CD14-positive monocyte (primary cell): ENCODE results near the gene TRIM62. TPM values are rescaled to one million over a fixed set of nuclear protein-coding genes. Genes with fewer than 3 reads are reported as not detected.

Experiments
- DNase-seq, 3 donors: peaks; one replicate each; pipeline ENCODE4 v3.0.0-alpha.2; 2011 to 2022
- H2AFZ ChIP-seq: 2 replicates; pipeline ENCODE4 v1.6.0; 2012; ENCODE audit warnings: mild to moderate bottlenecking, low read depth, low read length, inconsistent platforms; ENCODE audit not compliant: insufficient read depth, poor library complexity, severe bottlenecking
- H3K27ac ChIP-seq, 2 donors: 1 replicate in 1 of 2; 2 replicates in 1 of 2; pipeline ENCODE4 v1.5.1; 2012 to 2013; ENCODE audit warnings: low read length in 2 of 2, control low read depth in 1 of 2, inconsistent platforms in 1 of 2, low read depth in 1 of 2, mild to moderate bottlenecking in 1 of 2
- H3K27me3 ChIP-seq, 2 donors: one replicate each; pipeline versions ENCODE4 v1.6.0 to v1.6.1; 2011 to 2013; ENCODE audit warnings: low read length in 2 of 2; ENCODE audit not compliant: control insufficient read depth in 2 of 2, insufficient read depth in 2 of 2
- H3K36me3 ChIP-seq, 2 donors: replicated peaks in 1 of 2; 1 replicate in 1 of 2; 2 replicates in 1 of 2; pipeline versions ENCODE4 v1.5.1 to v1.6.1; 2012 to 2013; ENCODE audit warnings: low read length in 2 of 2, control low read depth in 1 of 2, inconsistent platforms in 1 of 2, mild to moderate bottlenecking in 1 of 2; ENCODE audit not compliant: insufficient read depth in 2 of 2, control insufficient read depth in 1 of 2
- H3K4me1 ChIP-seq, 2 donors: 1 replicate in 1 of 2; 2 replicates in 1 of 2; pipeline versions ENCODE4 v1.5.1 to v1.6.1; 2012 to 2013; ENCODE audit warnings: low read length in 2 of 2, control low read depth in 1 of 2, inconsistent platforms in 1 of 2, mild to moderate bottlenecking in 1 of 2, moderate library complexity in 1 of 2; ENCODE audit not compliant: insufficient read depth in 2 of 2, control insufficient read depth in 1 of 2
- H3K4me2 ChIP-seq: replicated peaks from 2 replicates; pipeline ENCODE3; 2012; ENCODE audit warnings: low read length, moderate library complexity, mild to moderate bottlenecking; ENCODE audit not compliant: poor library complexity, severe bottlenecking; ENCODE audit errors: extremely low read depth
- H3K4me3 ChIP-seq, 3 experiments: fragments of 200-600 bp in 1 of 3; sonication (generic) in 1 of 3; replicated peaks in 1 of 3; 1 replicate in 2 of 3; 2 replicates in 1 of 3; pipeline ENCODE4 v1.5.1; 2011 to 2013; ENCODE audit warnings: low read length in 3 of 3, mild to moderate bottlenecking in 3 of 3, control low read depth in 2 of 3, low read depth in 2 of 3, inconsistent platforms in 1 of 3, moderate library complexity in 1 of 3
- H3K79me2 ChIP-seq: 2 replicates; pipeline ENCODE4 v1.6.0; 2012; ENCODE audit warnings: mild to moderate bottlenecking, control low read depth, inconsistent platforms, low read length, moderate library complexity; ENCODE audit not compliant: insufficient read depth
- H3K9ac ChIP-seq: 2 replicates; pipeline ENCODE4 v1.6.0; 2017; ENCODE audit warnings: low read length, mild to moderate bottlenecking; ENCODE audit not compliant: insufficient read depth, poor library complexity, severe bottlenecking
- H3K9me3 ChIP-seq, 2 donors: replicated peaks in 1 of 2; 1 replicate in 1 of 2; 2 replicates in 1 of 2; pipeline versions ENCODE4 v1.5.1 to v1.6.1; 2012 to 2013; ENCODE audit warnings: low read length in 2 of 2, control low read depth in 1 of 2; ENCODE audit not compliant: control insufficient read depth in 1 of 2, insufficient read depth in 1 of 2
- H4K20me1 ChIP-seq: 2 replicates; pipeline ENCODE4 v1.6.0; 2012; ENCODE audit warnings: mild to moderate bottlenecking, low read length, control low read depth, moderate library complexity; ENCODE audit not compliant: insufficient read depth
- H3K27ac Mint-ChIP-seq, 7 donors: one replicate each; pipeline ENCODE4 v1.8.0; 2020; ENCODE audit warnings: mild to moderate bottlenecking in 7 of 7, mixed read lengths in 7 of 7, moderate library complexity in 6 of 7, inconsistent platforms in 2 of 7
- H3K27me3 Mint-ChIP-seq, 3 donors: one replicate each; pipeline ENCODE4 v1.8.0; 2021 to 2022; ENCODE audit warnings: low read depth in 3 of 3, mild to moderate bottlenecking in 3 of 3, mixed read lengths in 3 of 3, moderate library complexity in 3 of 3, inconsistent platforms in 1 of 3
- H3K36me3 Mint-ChIP-seq, 2 donors: one replicate each; pipeline ENCODE4 v1.8.0; 2020; ENCODE audit warnings: mixed read lengths in 2 of 2, inconsistent platforms in 1 of 2, mild to moderate bottlenecking in 1 of 2
- H3K4me1 Mint-ChIP-seq: one replicate; pipeline ENCODE4 v1.8.0; 2020; ENCODE audit warnings: mild to moderate bottlenecking, mixed read lengths
- H3K4me3 Mint-ChIP-seq, 2 donors: one replicate each; pipeline ENCODE4 v1.8.0; 2020; ENCODE audit warnings: mild to moderate bottlenecking in 2 of 2, mixed read lengths in 2 of 2, moderate library complexity in 1 of 2
- H3K9me3 Mint-ChIP-seq, 7 donors: one replicate each; pipeline ENCODE4 v1.8.0; 2020 to 2022; ENCODE audit warnings: mixed read lengths in 7 of 7, mild to moderate bottlenecking in 6 of 7, moderate library complexity in 6 of 7, inconsistent platforms in 2 of 7
- CTCF ChIP-seq: fragments of 200-600 bp; IDR thresholded peaks from one replicate; pipeline ENCODE4 v1.8.0; 2022; ENCODE audit warnings: antibody characterized with exemption, mild to moderate bottlenecking
- WGBS: methylation state at CpG from one replicate; pipeline ENCODE4 v1.1.5; 2013; ENCODE audit warnings: missing lambda C conversion rate; ENCODE audit not compliant: insufficient coverage; 5-methylcytosine and 5-hydroxymethylcytosine counted together
- intact Hi-C, 2 donors: fragments of 100-400 bp; cut with micrococcal nuclease; formaldehyde crosslinking; loops; one replicate each; pipeline versions ENCODE4 v1.15.0 to v1.15.1; 2023
- polyA plus RNA-seq, 3 donors: library from polyadenylated mRNA; depleted of rRNA in 1 of 3; unstranded in 2 of 3; stranded (reverse) in 1 of 3; fragments of 300-500 nt in 2 of 3; fragments of >200 nt in 1 of 3; fragmentation: Illumina TruSeq in 2 of 3; gene quantifications; 1 replicate in 2 of 3; 2 replicates in 1 of 3; pipeline ENCODE4 v1.2.3, GENCODE V29; 2012 to 2021

The TRIM62 gene
- polyA plus RNA-seq, 3 donors, result 1.7 to 8.1 (median 2.1) TPM

- 98% methylated on average over 6 of the region's 7 CpGs for WGBS
- Mint-ChIP-seq H3K27ac (no peak overlapping the region), H3K36me3 (no peaks in the 10 kb centered on the region), H3K4me3 (no peak overlapping the region), H3K27me3 (peaks cover 2 to 6% (median 4%) of the 10 kb centered on the region in 3 donors), H3K4me1 (peaks cover 26% of the 10 kb centered on the region), H3K9me3 (peaks cover 0 to 1% (median 0%) of the 10 kb centered on the region in 7 donors)
- no peaks in the 10 kb centered on the region for H3K79me2 ChIP-seq
- H3K4me3 ChIP-seq, result no peak overlapping the region
- peaks cover 11 to 18% of the 10 kb centered on the region in 2 donors for H3K4me1 ChIP-seq
- H2AFZ ChIP-seq, result no peak overlapping the region
- no peaks in the 10 kb centered on the region for H3K27me3 ChIP-seq
- no peaks in the 10 kb centered on the region for H3K9me3 ChIP-seq
- no peak overlapping the region for H3K4me2 ChIP-seq
- TF ChIP-seq CTCF, result no peak
- no peak overlapping the region for H3K9ac ChIP-seq
- H4K20me1 ChIP-seq, result no peaks in the 10 kb centered on the region
- no peaks in the 10 kb centered on the region for H3K36me3 ChIP-seq
- no peak for DNase-seq
- intact Hi-C loops, result loop anchor here in 1 of 2 donors (10.0 kb wide), 1 partner anchor 518 kb away; no protein-coding TSS in a partner anchor
- H3K27ac ChIP-seq, result no peak overlapping the region
Measured at GRCh38 chr1:33096363-33097005, 85.4 kb downstream of the TRIM62 start.

Other genes starting within 250 kb of the TRIM62 start
- gene RNF19B, start 217.2 kb downstream of the TRIM62 start, polyA plus RNA-seq, result 100 to 1,000 TPM in 1 of 3 donors, 1 to 10 TPM in 2; 4.1 to 106 (median 5.8) TPM
- 100 to 1,000 TPM in 2 of 3 donors, 10 to 100 TPM in 1; 68.8 to 180 (median 162) TPM for gene AK2, start 145.2 kb downstream of the TRIM62 start, polyA plus RNA-seq
- gene AZIN2, start 100.9 kb downstream of the TRIM62 start, polyA plus RNA-seq, result under 1 TPM in 2 of 3 donors, not detected in 1; 0.03 to 0.89 TPM
- 10 to 100 TPM; 11.4 to 18.9 (median 13.5) TPM for gene ZNF362, start 74.4 kb upstream of the TRIM62 start, polyA plus RNA-seq
- not detected for gene A3GALT2, start 139.1 kb upstream of the TRIM62 start, polyA plus RNA-seq
- gene PHC2, start 249.1 kb upstream of the TRIM62 start, polyA plus RNA-seq, result 10 to 100 TPM; 18.9 to 85.3 (median 53.1) TPM